ENCODE data around the gene CAPNS1.

- TF ChIP-seq CTCF (conservative IDR thresholded peaks at IDR 0.05 in 1 of 2, IDR thresholded peaks at IDR 0.05 in 1 of 2; ENCODE audit: extremely low read depth in 1 of 2, insufficient read depth in 1 of 2, low read depth in 1 of 2, low read length in 2 of 2) (no peak), EZH2 (IDR thresholded peaks at IDR 0.05; ENCODE audit: borderline replicate concordance, low read length) (no peak)
Observed at GRCh38 chr19:36108684-36109083, 31.2 kb upstream of the CAPNS1 start.

All from mammary epithelial cell (primary cell).